Stimulated activated CD8-positive, alpha-beta memory T cell treated with anti-CD3 and anti-CD28 coated beads, Interleukin-4, amount 100 ng/mL, for 24 hours (primary cell): ENCODE results near the gene MDM4.

Experiments used
- DNase-seq: peaks from one replicate; pipeline ENCODE4 v3.0.0-alpha.2; 2020; ENCODE audit warnings: low read depth

Gene MDM4

DNA sequence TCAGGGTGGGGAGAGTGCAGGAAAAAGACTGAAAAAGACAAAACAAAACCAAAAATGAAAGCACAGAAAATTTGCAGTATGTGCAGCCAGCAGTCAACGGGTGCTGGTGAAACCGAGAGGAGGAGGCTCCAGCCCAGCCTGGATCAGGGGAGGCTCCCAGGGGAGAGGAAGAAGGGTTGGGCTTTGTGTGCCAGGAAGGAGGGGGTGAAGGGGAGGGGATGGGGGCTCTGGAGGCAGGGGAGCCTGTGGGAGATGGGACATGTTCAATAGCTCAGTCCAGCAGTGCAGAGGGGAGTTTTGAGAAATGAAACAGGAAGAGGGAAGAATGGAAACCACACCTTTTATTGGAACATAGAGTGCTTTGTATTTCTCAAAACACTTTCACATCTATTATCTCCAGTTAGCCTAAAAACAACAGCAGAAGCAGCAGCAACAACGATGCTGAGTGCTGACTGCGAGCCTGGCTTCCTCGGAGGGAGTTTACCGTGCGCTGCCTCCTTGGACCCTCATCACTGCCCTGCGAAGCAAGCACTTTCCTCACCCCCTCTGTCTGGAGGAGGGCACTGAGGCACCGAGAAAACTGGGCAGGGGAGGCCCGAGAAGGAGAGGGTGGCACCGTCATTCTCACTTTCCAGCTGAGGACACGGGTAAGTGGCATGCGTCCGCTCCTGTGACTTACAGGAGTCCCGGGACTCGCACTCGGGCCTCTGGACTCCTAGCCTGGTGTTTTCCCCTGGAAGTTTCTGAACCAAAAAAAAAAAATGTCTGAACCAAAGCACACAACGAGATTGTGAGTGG lies 62.9 kb downstream of the MDM4 start:
- DNase-seq: no peak

DNA sequence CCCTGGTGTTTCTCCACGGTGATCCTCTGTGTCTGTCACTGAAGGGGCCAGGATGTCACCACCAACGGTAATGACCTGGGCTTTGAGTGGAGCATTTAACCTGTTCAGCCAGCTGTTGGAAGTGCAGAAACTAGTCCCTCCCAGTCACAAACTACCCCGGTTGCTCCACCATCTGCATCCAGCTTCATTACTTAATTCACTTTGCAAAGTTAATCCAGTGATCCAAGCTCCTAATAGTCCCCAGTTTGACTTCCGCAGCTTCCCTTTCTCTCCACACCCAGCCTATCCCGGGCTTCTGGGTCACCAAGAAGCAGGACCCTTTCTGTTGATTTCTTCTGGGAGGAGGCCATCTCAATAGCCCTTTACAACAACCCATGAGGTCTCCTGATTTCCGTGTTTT lies 63.5 kb downstream of the MDM4 start:
- no peak for DNase-seq

DNA sequence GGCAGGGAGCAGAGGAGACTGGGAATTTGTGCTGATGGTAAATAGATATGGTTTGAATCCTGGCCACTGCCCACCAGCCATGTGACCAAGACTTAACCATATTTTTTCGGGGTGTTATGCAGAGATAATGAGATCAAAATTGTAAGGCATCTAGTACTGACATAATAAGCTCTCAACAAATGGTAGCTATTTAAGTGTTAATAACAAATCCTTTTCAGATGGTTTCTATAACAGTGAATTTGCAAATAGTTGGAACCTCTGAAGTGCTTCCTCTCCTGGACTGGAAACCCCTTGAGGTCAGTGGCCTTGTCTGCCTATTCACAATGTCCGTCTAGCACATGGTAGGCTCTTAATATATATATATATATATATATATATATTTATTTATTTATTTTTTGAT lies 64.7 kb downstream of the MDM4 start:
- DNase-seq: no peak

DNA sequence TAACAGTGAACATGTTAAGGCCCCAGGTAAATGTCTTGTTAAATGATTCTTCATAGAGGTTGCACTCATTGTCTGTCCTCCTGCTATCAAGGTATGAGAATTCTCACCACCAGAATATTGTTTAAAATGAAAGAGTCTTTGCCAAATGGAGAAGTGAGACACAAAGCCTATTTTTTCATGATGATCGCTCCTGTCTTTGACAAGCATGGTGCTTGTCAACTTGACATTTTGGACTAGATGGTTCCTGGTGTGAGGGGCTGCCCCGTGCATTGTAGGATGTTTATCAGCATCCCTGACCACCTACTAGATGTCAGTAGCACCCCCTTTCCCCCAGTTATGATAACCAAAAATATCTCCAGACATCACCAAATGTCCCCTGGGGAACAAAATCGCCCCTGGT lies 65.6 kb downstream of the MDM4 start:
- no peak for DNase-seq

DNA sequence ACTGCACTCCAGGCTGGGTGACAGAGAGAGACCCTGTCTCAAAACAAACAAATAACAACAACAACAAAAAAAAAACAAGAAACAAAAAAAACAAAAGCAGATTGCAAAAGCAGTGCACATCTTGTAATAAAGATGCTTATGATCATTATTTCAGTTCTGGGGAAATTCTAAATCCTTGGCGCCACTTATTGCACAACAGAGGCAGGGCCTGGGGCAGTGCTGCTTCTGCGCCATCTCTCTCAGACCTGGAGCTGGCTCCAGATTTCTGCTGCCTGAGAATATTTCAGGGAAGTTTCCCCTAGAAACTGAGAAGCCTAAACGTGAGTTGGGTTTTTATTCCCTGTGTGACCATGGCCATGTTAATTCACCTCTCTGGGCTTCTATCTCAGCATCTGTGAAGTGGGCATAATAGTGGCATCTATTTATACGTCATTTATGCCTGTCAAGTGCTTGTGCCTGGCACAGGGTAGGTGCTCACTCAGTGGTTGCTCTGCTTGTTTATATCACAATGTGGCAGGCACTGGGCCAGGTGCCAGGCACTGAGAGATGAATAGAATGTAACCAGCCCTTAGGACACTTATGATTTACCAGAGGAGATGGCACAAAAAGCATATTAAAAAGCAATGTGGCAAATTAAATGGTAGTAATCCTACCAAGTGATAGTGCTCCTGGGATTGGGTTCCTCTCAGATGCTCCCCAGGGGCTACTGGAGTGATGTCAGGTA lies 67.9 kb downstream of the MDM4 start:
- DNase-seq: no peak

DNA sequence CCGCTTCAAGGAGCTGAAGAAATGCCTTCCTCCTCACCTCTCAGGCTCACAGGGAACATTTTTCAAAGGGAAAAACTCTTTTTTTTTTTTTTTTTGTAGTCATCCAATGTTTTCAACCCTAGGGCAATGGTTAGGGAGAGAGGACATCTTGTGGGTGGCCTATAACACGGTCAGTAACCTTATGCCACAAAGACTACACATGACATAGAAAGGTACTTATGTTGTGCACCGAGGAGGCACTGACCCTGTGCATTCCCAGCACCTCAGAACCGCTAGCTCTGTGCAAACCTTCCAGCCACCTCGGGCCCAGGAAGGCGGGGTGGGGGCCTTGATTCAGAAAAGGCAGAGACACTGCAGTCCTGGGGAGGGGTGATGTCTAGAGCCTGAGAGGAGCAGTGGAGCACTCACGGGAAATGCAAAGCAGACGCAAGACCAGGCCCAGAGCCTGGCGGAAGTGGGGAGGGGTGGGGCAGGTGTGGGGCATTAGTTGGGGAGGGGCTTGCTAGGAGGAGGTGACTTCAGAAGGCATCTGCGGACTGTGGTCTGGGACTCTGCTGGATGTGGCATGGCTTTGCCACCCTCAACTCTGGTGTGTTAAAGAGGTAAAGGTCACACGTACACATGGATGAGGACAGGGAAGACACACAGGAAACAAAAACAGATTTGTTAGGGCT lies 68.6 kb downstream of the MDM4 start:
- no peak for DNase-seq

DNA sequence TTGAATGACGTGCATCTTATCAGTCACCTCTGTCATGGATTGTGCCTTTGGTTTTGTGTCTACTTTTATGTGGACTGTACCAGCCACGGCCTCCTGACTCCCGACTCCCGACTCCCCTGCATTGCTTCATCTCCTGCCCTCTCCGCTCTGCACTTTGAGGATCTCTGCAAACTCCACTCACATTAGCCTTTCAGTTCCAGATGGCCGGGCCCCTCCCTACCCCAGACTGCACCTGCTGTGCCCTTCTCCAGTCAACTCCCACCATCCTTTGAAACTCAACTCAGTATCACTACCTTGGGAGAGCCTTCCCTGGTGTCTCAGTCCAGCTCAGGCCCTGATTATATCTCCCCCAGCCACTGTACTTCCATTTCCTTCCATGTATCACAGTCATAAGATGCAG lies 71.4 kb downstream of the MDM4 start:
- DNase-seq: no peak

DNA sequence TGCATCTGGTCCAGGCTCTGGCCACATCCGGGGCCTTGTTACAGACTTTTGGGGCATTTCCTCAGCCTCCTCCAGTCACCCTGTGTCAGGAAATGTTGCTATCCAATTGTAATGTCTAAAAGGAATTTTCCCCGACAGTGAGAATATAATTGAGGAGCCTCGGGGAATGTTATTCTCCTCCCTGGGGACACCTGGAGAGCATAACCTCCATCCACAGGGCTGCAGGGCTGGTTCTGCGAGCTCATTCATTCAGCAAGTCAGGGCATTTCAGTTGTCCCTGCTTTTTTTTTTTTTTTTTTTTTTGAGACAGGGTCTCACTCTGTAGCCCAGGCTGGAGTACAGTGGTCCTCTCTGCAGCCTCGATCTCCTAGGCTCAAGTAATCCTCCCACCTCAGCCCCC lies 72.6 kb downstream of the MDM4 start:
- DNase-seq: no peak

DNA sequence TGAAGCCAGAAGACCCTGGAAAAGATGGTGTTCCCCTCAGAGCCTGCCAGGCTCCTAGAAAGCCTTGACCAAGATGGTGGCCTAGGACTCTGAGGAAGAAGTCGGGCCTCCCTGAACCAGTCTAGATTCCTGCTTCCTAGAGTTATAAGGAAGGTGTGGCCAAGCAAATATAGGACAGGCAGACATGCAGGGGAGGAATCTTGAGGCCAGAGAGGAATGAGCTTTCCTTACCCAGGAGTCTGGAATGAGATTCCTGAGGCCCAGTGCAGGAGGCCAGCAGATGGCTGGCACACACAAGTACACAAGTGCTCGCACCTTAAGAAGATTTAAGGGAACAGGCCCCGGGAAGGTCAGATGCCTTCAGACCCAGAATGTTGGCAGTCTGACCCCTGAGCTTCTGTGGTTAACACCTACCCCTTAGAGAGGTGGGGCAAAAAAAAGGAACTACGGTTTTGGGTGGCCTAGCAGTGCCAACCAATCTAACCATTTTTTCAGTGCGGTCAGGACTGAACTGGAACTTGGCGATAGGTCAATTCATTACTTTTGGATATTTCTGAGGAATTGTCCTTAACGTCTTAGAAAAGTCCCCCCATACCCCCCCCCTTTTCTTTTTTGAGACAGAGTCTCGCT lies 73.3 kb downstream of the MDM4 start:
- DNase-seq: no peak

DNA sequence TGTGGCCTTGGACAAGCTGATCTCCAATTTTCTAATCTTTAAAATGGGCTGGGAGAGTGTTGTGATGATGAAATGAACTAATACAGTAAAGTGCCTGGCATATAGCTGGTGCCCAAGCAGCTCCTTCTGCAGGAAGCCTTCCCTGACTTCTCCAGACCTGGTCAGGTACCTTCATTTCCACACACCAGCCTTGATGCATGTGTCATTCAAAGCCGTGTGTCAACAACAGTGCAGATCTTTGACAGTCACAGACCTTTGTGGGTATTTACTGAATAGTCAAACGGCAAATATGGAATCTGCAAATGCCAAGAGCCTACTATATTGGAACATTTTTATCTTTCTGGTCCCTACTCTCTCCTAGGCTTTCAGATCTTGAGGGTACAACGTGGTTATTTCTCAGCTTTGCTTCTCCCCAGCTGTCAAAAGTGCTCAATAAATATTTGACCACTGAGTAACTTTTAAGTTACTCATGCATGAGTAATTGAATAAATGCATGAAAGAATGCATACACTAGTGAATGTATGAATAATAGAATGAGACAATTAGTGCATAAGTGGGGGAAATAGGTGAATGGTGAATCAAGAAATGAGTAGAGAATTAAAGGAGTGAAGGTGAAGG lies 75.4 kb downstream of the MDM4 start:
- DNase-seq: no peak

DNA sequence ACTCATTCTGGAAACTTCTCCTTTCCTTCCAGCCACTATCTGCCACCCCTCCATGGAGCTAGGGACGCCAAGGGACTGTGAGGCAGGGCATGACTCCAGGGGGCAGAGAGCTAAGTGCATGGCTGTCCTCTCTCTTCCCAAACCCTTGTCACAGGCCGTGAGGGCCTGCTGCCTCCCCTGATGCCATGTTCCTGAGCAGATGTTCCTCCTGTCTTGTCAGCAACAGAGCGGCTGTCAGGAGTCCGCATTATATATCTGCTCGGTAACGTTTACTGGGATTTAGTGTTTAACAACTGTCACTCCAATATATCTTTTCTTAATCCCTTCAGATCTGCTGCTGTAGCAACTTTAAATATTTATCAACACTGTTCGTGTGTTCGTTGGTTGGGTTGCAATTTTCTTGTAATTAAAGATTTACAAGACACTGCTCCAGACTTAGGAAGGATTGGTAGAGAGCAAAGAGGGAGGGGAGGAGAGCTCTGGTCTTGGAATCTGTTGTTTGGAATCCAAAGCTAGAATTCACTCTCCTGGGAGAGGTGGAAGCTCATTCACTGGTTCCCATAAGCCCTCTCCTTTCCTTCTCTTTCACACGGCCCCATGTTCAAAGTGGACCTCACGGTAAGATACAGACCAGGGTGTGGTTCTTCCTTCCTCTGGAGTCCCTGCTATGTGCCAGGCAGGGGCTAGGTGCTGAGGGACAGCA lies 76.2 kb downstream of the MDM4 start:
- no peak for DNase-seq

DNA sequence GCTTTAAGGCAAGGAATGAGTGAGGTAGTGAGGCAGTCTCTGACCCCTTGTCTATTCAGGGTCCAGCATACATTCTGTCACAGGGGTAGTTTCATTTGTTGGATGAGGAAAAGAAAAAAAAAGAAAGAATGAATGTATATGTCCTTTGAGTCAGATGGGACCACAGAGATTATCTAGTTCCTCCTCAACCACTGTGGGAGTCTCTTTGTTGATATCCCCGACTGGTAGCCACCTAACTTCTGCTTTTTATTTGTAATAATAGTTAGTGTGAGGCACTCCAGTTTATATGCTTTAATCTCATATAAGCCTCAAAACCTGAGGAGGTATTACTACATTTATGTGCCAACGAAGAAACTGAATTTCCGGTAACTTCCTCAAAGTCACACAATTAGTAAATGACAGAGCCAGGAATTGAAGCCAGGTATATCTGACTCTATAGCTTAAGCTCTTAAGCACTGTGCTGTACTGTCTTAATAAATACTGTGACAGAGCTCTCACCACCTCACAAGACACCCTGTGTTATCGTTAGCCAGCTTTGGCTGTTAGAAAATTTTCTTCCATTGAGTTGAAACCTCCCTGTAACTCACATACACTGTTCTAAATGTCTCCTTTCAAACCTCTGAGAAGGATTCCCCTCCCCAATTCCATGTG lies 82.2 kb downstream of the MDM4 start:
- no peak for DNase-seq

DNA sequence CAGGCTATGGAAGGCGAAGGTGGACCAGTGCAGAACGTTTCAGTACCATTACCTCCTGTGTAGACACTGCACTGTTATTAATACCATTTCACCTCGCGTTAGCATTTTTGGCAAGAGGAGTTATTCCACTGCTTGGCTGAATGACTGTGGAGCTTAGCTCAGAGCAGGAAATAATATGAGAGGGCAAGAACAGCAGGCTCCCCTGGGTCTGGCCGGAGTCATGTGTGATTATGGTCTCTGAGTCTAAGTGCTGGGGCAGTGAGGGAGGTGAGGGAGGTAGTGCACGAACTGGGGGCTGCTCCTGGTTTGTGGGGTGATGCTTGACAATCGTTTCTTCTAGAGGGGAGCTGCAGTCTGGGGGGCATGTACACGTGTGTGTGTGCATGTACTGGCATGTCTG lies 82.9 kb downstream of the MDM4 start:
- DNase-seq: no peak

DNA sequence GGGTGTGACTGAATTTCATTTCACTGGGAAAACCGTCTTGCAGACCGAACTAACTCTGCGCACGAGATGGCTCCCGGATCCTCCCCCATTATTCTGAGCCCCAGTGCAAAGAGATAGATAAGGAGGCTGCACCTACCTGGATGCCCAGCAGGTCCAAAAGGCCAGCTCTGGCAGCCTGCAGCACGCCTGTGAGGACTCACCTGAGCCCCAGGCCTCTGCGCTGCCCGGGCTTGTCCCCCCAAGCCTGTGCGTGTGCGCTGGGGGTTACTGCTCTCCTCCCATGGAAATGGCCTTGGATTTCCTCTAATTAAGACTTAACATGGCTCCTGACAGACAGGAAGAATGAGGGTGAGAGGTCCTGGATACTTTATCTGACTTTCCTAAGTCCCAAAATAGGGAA lies 83.4 kb downstream of the MDM4 start:
- no peak for DNase-seq

DNA sequence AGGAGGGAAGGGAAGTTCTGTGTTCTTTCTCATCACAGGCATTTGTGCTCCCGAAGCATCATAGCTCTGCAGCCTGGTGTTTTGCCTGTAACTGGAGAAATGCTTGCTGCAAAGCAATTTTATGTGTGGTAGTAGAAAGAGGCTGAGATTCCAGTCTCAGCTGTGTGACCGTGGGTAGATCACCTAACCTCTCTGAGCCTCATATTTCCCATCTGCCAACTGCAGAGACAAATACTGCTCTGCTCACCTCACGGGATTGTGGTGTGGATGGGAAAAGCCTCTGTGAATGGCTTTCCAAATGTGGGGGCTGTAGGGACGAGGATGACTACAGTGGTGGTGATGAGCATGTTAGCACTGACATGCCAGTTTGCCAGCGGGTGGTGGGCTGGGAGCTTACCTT lies 84.0 kb downstream of the MDM4 start:
- no peak for DNase-seq

DNA sequence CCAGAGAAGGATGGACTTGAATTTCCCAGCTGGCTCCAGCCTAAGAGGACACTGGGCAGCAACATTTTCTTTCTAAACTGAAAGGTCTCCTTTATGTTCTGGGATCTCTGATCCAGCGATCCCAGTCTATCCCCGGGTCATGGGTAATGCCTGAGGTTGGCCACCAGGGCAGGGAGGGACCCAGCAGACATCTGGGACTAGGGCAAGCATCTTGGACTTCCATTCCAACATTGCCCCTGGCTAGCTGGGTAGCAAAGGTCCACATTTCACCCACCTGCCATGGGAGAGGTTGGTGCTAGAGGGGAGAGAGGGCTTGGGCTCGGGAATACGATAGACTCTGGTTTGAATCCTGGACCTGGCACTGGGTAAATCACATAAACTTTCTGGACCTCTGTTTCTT lies 84.8 kb downstream of the MDM4 start:
- DNase-seq: no peak

DNA sequence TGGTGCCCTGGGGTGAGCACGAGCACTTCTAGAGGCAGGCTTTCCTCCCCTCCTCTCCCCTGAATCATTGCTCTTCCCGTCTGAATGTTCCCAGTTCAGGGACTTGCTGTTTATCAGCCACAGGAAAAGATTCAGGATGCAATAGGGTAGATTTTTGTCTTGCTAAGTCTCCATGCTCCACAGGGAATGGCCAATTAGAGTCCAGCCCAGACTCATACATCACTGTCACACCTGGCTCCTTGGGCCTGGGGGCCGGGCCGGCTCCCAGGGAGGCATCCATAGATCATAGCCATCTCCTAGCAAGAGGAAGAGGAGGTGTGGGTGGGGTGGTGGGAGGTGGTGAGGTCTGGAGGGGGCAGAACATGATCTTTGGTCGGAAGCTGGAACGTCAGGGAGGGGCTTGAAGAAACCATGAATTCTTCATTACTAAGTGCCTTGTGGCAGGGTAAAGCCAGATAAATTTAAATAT lies 85.9 kb downstream of the MDM4 start:
- no peak for DNase-seq

DNA sequence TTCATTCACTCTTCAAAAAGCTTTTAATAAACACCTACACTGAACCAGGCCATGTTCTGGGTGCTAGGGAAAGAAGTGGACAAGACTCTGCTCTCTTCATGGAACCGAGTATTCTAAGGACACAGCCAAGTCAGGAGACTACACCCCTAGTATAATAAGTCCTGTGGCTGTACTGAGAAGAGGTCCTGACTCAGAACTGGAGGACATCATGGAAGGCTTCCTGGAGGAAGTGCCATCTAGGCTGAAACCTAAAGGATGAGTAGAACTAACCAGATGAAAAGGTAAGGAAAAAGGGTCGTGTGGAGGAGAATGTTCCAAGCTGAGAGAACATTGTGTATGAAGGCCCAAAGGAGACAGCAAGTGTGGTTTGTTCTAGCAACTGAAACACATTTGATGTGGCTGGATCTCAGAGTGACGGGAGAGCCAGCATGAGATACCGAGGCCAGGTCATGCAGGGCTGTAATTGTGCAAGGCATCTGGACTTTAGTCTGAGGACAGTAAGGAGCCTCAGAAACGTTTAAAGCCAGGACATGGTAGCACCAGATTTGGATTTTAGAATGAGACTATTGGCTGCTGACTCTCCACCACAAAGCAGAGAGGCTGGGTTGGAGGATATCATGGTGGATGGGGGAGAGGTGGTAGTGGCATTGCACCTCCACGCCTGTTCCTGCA lies 86.8 kb downstream of the MDM4 start:
- DNase-seq: no peak

DNA sequence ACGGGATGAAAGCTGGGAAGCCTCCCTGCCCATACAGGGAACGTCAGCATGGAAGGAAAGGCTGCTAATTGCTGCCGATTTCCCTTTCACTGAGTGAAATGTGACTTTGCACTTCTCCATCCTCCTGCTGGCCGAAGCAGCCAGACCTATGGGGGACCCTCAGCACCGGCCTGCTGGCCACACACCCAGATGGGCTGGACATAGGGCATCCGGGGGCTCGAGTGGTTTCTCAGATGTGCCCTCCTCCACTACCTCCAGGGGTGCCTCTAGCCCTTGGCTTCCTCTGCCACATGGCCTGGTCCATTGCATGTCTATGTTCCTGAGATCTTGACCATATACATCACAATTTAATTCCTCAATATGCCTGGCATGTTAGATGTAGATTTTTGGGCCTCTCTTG lies 89.6 kb downstream of the MDM4 start:
- no peak for DNase-seq
